ENCODE data around the gene PFKP.

The PFKP gene

DNA sequence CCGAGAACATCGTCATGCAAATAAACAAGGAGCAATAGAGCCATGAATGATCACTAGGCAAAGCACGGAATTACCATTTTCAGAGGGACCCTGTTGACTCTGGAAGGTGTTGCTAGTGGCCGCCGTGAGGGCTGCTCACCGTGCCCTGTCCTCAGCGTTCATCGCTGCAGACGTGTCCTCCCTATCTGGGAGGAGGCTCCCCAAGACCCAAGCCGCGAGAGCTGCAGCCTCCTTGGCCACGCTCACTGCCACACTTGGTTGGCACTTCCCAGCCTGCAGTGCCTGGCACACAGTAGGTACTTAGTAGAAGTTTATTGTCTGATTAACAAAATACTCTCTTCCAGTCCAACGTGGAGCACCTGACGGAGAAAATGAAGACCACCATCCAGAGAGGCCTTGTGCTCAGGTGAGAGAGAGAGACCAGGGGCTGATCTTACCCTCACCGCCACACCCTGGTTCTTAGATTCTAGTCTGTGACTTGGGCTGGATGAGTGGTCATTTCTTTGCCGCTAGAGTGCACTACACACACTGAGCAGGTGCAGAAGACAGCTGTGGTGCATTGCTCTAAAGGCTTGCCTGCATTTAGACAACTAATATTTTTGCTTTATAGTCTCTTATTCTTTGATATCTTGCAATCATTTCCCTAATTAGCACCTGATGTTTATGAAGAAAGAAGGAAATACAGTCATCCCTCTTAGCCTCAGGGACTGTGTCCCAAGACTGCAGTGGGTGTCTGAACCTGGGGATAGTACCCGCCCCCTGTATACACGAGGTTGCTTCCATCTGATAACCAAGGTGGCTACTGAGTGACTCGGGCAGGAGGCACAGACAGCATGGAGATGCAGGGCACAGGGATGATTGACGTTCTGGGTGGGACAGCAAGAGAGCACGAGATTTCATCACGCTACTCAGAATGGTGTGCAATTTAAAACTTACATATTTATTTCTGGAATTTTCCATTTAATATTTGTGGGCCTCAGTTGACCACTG, 65.0 kb downstream of the PFKP start:
- peaks cover 13% of the 10 kb centered on the region for H3K36me3 Mint-ChIP-seq
- H3K4me1 Mint-ChIP-seq (ENCODE audit: low read depth), result no peaks in the 10 kb centered on the region
- H3K4me3 Mint-ChIP-seq, result no peak overlapping the region
- H3K27me3 Mint-ChIP-seq, result no peaks in the 10 kb centered on the region
- H3K27ac Mint-ChIP-seq, result peak overlapping the region; percentile 41
- no peaks in the 10 kb centered on the region for H3K9me3 Mint-ChIP-seq (ENCODE audit: low read depth)

DNA sequence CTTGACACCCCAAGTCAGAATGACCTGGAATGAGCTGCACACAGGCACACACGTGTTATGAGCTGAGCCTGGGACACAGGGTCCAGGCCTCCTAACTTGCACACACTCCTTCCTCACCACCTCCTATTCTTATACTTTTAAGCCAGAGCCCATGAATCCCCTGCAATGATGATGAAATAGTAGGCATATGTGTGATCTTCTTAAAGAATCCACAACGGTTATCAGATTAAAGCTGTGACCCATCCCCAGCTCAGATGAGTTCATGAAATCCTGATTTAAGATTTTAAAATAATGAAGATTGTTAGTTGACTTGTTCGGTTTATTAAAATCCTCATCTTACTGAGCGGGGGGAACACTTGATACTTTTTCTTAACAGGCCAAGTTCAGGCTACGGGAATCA, 66.6 kb downstream of the PFKP start:
- Mint-ChIP-seq H3K4me1 (ENCODE audit: low read depth) (no peaks in the 10 kb centered on the region), H3K27ac (peak overlapping the region; percentile 28), H3K4me3 (no peak overlapping the region), H3K27me3 (no peaks in the 10 kb centered on the region), H3K9me3 (ENCODE audit: low read depth) (no peaks in the 10 kb centered on the region), H3K36me3 (peaks cover 9% of the 10 kb centered on the region)

DNA sequence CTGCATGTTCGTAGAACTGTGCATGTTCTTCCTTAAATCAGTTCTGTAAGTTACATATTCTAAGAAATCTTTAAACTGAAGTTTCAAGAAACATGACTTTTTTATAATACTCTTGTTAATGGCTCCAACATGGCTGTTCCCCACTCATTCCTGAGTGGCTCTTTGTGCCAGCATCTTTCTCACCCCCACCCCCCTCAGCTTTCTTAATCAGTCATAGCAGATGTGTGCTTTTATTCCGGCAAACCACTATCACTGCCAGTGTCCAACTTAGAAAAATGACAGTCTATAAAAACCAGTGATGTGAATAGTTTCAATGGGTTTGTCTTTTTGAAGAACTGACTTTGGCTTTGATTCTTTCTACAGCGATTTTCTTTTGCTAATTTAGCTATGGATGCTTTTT, 67.7 kb downstream of the PFKP start:
- H3K27ac Mint-ChIP-seq, result no peak overlapping the region
- H3K36me3 Mint-ChIP-seq, result peaks cover 8% of the 10 kb centered on the region
- H3K9me3 Mint-ChIP-seq (ENCODE audit: low read depth), result no peaks in the 10 kb centered on the region

DNA sequence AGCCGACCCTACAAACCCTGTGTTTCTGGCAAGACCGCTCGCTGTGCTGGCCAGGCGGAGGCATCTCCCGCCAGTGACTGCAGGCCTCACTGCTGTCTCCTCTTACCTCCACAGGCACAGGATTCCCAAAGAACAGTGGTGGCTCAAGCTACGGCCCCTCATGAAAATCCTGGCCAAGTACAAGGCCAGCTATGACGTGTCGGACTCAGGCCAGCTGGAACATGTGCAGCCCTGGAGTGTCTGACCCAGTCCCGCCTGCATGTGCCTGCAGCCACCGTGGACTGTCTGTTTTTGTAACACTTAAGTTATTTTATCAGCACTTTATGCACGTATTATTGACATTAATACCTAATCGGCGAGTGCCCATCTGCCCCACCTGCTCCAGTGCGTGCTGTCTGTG, 69.0 kb downstream of the PFKP start:
- Mint-ChIP-seq H3K27me3 (no peaks in the 10 kb centered on the region), H3K36me3 (peaks cover 8% of the 10 kb centered on the region), H3K4me1 (ENCODE audit: low read depth) (no peaks in the 10 kb centered on the region), H3K9me3 (ENCODE audit: low read depth) (no peaks in the 10 kb centered on the region), H3K27ac (no peak overlapping the region), H3K4me3 (no peak overlapping the region)

More for the DNA sequence above, 67.7 kb downstream of the PFKP start:
- H3K4me3 Mint-ChIP-seq, result no peak overlapping the region
- no peaks in the 10 kb centered on the region for H3K4me1 Mint-ChIP-seq (ENCODE audit: low read depth)
- no peaks in the 10 kb centered on the region for H3K27me3 Mint-ChIP-seq

DNA sequence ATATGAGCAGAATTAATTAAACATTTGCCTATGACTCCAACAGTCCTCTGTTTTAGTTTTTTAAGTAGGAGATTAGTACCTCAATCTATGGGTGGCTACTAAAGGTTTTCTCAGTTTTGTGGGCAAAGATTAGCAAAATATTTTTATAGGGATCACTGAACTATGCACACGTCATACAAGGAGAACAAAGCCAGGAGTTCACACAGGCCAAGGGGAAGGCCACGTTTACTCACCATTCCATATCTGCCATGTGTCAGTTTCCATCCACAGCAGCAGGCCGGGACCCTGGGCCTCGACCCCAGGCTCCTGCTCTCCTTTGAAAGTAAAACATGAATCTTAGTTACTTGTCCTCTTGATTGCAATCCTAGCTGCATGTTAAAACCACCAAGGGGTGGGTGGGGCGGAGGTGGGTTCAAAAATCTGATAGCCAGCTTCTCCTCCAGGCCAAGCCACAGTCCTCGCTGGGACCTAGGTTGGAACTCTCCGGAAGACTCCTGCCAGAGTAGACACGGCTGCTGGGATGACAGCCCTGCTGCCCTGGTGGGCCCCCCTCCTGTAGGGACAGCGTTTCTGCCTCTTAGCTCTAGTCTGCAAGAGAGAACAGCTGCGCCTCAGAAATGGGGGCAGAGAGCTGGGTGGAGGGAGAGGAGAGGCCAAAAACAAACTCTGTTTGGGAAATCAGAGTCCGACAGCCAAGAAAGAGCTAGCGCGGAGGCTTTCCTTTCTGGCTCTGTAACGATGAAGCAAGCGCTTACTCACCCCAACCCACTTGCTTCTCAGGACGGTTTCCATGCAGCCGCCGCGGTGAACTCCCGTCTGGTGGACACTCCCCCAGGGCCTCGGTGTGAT, 69.6 kb downstream of the PFKP start:
- peaks cover 8% of the 10 kb centered on the region for H3K36me3 Mint-ChIP-seq
- H3K9me3 Mint-ChIP-seq (ENCODE audit: low read depth), result no peaks in the 10 kb centered on the region
- no peak overlapping the region for H3K27ac Mint-ChIP-seq
- no peak overlapping the region for H3K4me3 Mint-ChIP-seq
- no peaks in the 10 kb centered on the region for H3K27me3 Mint-ChIP-seq
- H3K4me1 Mint-ChIP-seq (ENCODE audit: low read depth), result no peaks in the 10 kb centered on the region

DNA sequence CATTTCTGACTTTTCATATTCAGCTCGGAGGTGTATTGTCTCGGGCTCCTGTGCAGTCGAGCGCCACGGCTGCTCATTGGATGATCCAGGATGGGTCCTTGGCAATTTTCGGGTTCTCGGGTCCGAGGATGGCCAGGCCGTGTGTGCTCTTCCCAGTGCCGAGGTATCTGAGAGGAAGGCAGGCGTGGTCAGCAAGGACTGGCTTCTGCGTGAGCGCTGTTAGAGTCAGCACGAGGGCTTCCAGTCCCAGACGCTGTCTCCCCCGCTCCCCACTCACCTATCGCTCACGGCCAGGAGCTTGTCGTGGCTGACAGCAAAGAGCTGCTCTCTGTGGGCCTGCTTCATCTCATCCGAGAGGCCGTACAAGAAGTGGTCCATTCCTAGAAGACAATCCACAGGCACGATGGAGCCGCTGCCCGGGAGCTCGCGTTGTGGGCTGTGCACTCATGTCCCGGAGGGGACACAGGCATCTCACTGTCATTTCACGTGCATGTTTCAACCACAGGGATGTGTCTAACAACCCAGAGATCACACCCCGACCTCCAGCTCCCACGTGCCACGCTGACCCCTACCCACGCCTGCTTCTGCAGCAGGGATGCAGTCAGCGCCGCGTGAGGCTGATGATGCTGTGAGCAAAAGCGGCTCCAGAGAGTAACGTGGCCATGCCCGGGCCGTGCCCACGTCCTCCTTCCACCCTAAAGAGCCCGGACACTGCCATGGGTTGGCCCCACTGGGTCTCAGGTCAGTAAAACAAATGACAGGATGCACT, 70.8 kb downstream of the PFKP start:
- Mint-ChIP-seq H3K4me1 (ENCODE audit: low read depth) (no peaks in the 10 kb centered on the region), H3K4me3 (no peak overlapping the region), H3K27me3 (no peaks in the 10 kb centered on the region), H3K36me3 (peaks cover 9% of the 10 kb centered on the region), H3K27ac (no peak overlapping the region), H3K9me3 (ENCODE audit: low read depth) (no peaks in the 10 kb centered on the region)

DNA sequence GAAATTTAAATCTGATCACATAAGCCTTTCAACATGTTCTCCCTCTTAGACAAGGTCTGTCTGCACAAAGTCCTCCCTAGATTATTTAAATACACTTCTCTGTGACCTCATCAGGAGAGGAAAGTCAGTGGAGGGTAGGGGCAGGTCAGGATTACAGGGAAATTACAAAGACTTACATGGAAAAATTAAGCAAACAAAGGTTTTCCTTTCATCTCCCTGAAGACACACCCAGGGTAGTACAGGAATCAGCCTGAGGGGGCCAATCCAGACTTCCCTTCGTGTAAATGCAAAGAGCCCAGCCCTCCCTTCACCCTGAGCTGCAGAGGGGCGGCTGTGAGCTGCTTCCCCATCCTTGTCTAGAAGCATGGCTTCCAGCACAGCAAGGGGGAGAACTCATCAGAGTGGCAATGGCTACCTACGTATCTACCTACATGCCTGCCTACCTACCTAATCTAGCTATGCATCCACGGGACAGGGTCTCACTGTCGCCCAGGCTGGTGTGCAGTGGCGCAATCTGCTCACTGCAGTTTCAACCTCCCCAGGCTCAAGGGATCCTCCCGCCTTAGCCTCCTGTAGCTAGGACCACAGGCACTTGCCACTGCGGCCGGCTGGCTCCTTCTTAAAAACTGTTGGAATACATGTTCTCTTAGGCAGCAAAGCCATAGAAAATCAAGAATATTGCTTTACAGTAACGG, 72.0 kb downstream of the PFKP start:
- Mint-ChIP-seq H3K4me3 (no peak overlapping the region), H3K36me3 (peaks cover 9% of the 10 kb centered on the region), H3K9me3 (ENCODE audit: low read depth) (no peaks in the 10 kb centered on the region), H3K4me1 (ENCODE audit: low read depth) (no peaks in the 10 kb centered on the region), H3K27ac (no peak overlapping the region), H3K27me3 (no peaks in the 10 kb centered on the region)

DNA sequence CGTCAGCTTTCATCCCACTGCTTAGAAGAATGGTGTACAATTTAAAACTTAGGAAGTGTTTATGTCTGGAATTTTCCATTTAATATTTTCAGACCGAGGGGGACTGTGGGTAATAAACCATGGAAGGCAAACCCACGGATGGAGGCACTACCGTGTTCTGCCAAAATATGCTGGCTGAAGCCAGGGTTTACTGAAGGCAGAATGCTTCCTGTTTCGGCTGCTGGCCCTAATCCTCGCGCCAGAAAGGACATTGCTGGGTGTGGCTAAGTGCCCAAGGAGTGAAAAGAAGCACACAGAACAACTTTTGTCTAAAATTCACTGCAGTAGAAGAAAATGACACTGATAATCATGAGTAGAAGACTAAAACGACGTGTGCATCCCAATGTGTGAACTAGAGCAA, 72.9 kb downstream of the PFKP start:
- no peaks in the 10 kb centered on the region for H3K4me1 Mint-ChIP-seq (ENCODE audit: low read depth)
- H3K27me3 Mint-ChIP-seq, result no peaks in the 10 kb centered on the region
- H3K9me3 Mint-ChIP-seq (ENCODE audit: low read depth), result no peaks in the 10 kb centered on the region
- H3K36me3 Mint-ChIP-seq, result peaks cover 6% of the 10 kb centered on the region
- H3K4me3 Mint-ChIP-seq, result no peak overlapping the region
- H3K27ac Mint-ChIP-seq, result no peak overlapping the region

DNA sequence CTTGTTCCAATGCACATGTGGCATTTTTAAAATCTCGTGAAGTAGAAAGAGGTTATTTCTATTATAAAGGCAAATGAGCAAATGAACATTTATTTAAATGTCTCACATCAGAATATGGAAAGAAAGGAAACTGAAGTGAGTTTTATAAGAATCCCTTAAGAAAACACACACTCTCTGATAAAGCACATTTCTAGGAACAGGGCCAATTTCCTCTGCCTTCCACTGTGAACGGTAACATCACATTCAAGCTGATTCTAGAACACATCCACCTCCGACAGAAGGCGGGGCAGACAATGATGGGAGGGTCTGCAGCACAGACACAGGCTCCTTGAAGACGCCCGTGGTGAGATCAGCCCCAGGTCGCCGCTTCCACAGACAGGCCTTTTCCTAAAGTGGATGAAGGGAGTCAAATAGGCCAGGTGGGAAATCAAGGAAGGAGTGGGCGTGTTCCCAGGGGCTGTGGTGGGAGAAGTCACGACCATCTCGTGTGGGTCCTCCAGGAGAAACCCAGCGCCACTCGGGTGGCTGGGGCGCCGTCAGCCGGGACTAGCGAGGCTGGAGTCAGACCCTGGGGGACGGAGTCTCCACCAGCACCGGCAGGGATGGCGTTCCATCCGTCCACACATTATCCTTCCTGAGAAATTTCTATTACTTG, 74.1 kb downstream of the PFKP start:
- H3K4me1 Mint-ChIP-seq (ENCODE audit: low read depth), result no peaks in the 10 kb centered on the region
- no peaks in the 10 kb centered on the region for H3K9me3 Mint-ChIP-seq (ENCODE audit: low read depth)
- no peak overlapping the region for H3K4me3 Mint-ChIP-seq
- no peaks in the 10 kb centered on the region for H3K27me3 Mint-ChIP-seq
- H3K36me3 Mint-ChIP-seq, result peaks cover 9% of the 10 kb centered on the region
- H3K27ac Mint-ChIP-seq, result no peak overlapping the region

DNA sequence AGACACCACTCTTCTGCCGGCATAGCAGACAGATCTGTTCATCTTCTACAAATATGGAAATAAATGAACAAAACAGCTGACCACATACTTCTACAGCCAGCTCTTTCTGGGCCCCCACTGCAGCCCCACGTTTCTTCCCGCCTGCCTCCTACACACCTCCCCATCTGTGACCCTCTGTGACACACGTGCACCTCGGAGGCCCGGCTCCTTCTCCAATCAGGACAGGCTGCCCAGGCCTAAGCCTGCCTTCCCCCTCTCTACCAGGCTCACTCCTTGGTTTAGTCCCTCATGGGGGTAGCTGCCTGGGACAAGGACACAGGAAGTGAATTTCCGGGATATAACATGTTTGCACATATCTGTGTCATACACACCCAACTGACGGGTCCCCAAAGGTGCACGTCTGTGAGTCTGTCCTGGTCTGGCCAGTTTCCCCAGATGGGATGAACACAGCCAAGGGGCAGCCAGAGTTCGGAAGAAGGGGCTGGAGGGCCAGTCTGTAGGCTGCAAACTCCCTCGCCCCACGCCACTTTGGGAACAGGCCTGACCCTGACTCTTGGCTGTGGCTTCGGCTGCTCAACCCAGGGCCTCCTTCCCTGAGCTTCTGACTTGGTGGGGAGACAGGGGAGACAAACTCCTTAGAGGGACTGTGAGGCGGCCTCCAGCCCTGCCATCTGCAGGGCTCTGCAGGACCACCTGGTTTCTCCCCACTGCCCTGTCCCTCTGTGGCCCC, 75.0 kb downstream of the PFKP start:
- H3K4me1 Mint-ChIP-seq (ENCODE audit: low read depth), result no peaks in the 10 kb centered on the region
- H3K27ac Mint-ChIP-seq, result peak overlapping the region; percentile 86
- no peaks in the 10 kb centered on the region for H3K27me3 Mint-ChIP-seq
- H3K9me3 Mint-ChIP-seq (ENCODE audit: low read depth), result no peaks in the 10 kb centered on the region
- H3K4me3 Mint-ChIP-seq, result no peak overlapping the region
- peaks cover 9% of the 10 kb centered on the region for H3K36me3 Mint-ChIP-seq

DNA sequence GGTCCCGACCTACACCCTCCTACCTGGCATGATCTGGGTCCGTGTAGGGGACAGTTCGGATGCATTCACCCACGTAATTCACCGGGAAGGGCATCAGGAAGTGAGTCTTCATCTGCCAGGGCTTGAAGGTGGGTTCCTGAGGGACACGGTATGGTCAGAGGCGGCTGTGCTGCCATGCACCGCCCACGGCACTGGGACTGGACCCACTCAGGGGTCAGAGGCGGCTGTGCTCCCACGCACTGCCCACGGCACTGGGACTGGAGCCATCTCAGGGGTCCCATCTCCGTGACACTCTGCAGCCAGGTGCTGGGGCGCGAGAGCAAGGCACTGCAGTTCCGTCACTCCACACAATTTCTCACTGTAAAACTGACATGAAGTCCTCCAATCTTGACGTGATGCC, 76.0 kb downstream of the PFKP start:
- peaks cover 11% of the 10 kb centered on the region for H3K36me3 Mint-ChIP-seq
- no peak overlapping the region for H3K27ac Mint-ChIP-seq
- H3K4me1 Mint-ChIP-seq (ENCODE audit: low read depth), result no peaks in the 10 kb centered on the region
- H3K9me3 Mint-ChIP-seq (ENCODE audit: low read depth), result no peaks in the 10 kb centered on the region
- no peak overlapping the region for H3K4me3 Mint-ChIP-seq
- no peaks in the 10 kb centered on the region for H3K27me3 Mint-ChIP-seq

DNA sequence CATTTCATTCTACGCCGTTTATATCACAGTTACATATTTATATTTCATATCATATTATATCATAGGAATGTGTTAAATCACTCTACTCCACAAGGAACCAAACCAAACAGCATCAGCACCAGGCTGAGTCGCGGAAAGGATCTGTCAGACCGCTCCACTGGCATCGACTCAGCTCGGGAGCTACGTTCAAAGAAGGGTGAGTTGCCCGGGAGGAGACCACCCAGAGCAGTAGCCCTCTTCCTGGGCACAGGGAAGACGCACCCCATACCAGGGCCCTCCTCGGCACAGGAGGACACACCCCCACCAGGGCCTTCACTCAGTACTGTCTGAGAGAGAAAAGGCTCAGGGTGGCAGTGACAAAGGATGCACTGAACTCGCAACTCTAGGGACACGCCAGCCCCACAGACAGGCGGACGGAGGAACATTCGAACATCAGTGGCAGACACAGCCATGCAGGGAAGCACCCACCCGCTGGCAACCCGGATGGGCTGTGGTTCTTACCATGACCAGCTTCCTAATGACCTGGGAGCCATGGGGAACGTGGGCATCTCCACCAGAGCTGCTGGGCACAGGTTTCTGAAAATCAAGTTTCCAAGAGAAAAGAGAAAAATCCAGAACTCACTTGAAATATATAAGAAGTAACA, 76.6 kb downstream of the PFKP start:
- no peaks in the 10 kb centered on the region for H3K4me1 Mint-ChIP-seq (ENCODE audit: low read depth)
- H3K4me3 Mint-ChIP-seq, result no peak overlapping the region
- H3K27ac Mint-ChIP-seq, result no peak overlapping the region
- H3K27me3 Mint-ChIP-seq, result no peaks in the 10 kb centered on the region
- H3K36me3 Mint-ChIP-seq, result peaks cover 9% of the 10 kb centered on the region
- H3K9me3 Mint-ChIP-seq (ENCODE audit: low read depth), result no peaks in the 10 kb centered on the region

DNA sequence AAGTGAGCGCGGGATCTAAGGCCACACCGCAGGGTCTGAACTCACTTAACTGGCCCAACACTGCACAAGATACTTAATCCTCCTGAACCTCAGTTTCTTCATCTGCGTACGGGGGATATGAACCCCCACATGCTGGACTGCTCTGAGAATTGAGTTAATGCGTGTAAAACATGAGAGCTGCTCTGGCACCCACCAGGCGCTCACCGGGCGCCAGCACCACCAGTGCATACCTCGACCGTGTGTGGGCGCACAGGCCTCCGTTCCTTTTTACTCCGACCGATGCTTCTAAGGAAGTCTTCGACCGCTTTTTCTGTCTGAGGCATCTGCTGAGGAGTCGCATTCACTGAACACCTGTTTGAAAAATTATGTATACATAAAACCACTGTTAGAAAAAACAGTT, 78.0 kb downstream of the PFKP start:
- H3K4me1 Mint-ChIP-seq (ENCODE audit: low read depth), result no peaks in the 10 kb centered on the region
- H3K9me3 Mint-ChIP-seq (ENCODE audit: low read depth), result no peaks in the 10 kb centered on the region
- H3K27ac Mint-ChIP-seq, result no peak overlapping the region
- no peak overlapping the region for H3K4me3 Mint-ChIP-seq
- H3K27me3 Mint-ChIP-seq, result no peaks in the 10 kb centered on the region
- peaks cover 9% of the 10 kb centered on the region for H3K36me3 Mint-ChIP-seq

Measured in activated naive CD8-positive, alpha-beta T cell (primary cell).